Chondrocyte (in vitro differentiated cells): ENCODE measurements around the gene TMEM184C. TPM values are rescaled to one million over a fixed set of nuclear protein-coding genes. Genes with fewer than 3 reads are reported as not detected.

Experiments used
- DNase-seq: peaks from one replicate; pipeline ENCODE4 v3.0.0; 2021; ENCODE audit warnings: mixed read lengths, low spot score
- H3K27ac Mint-ChIP-seq: one replicate; pipeline ENCODE4 v1.8.0; 2021; ENCODE audit warnings: mild to moderate bottlenecking, moderate library complexity, mixed read lengths; ENCODE audit not compliant: unreplicated experiment
- H3K27me3 Mint-ChIP-seq: 2 replicates; pipeline ENCODE4 v1.8.0; 2021; ENCODE audit warnings: low read depth, mixed read lengths
- H3K36me3 Mint-ChIP-seq: 2 replicates; pipeline ENCODE4 v1.8.0; 2021; ENCODE audit warnings: low read depth, mixed read lengths
- H3K4me1 Mint-ChIP-seq: 2 replicates; pipeline ENCODE4 v1.8.0; 2021; ENCODE audit warnings: low read depth, mild to moderate bottlenecking, mixed read lengths
- H3K4me3 Mint-ChIP-seq: one replicate; pipeline ENCODE4 v1.8.0; 2021; ENCODE audit warnings: mild to moderate bottlenecking, moderate library complexity, mixed read lengths; ENCODE audit not compliant: unreplicated experiment
- H3K9me3 Mint-ChIP-seq: 2 replicates; pipeline ENCODE4 v1.8.0; 2021; ENCODE audit warnings: low read depth, mixed read lengths
- total RNA-seq: library from RNA; stranded (reverse); gene quantifications from 3 replicates; pipeline ENCODE4 v1.2.1, GENCODE V29; 2021
- TF ChIP-seq, protein P1 (sequence below): fragments of 200-600 bp; sonication (generic); IDR thresholded peaks from 2 replicates; pipeline ENCODE4 v1.5.0; 2021; ENCODE audit warnings: antibody characterized with exemption, mild to moderate bottlenecking, moderate library complexity

Gene TMEM184C
- total RNA-seq, 1 donor from 2014 or later, result 35.3 TPM

- TF ChIP-seq, protein P1, sequence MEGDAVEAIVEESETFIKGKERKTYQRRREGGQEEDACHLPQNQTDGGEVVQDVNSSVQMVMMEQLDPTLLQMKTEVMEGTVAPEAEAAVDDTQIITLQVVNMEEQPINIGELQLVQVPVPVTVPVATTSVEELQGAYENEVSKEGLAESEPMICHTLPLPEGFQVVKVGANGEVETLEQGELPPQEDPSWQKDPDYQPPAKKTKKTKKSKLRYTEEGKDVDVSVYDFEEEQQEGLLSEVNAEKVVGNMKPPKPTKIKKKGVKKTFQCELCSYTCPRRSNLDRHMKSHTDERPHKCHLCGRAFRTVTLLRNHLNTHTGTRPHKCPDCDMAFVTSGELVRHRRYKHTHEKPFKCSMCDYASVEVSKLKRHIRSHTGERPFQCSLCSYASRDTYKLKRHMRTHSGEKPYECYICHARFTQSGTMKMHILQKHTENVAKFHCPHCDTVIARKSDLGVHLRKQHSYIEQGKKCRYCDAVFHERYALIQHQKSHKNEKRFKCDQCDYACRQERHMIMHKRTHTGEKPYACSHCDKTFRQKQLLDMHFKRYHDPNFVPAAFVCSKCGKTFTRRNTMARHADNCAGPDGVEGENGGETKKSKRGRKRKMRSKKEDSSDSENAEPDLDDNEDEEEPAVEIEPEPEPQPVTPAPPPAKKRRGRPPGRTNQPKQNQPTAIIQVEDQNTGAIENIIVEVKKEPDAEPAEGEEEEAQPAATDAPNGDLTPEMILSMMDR, result no peak
- peak overlapping the region; percentile 15 for H3K4me3 Mint-ChIP-seq
- H3K27ac Mint-ChIP-seq, result peak overlapping the region; percentile 9
Measured at GRCh38 chr4:147578593-147578992, 38.6 kb upstream of the TMEM184C start.

GRCh38 chr4:147580396-147580795 is 36.8 kb upstream of the TMEM184C start:
- TF ChIP-seq, protein P1, result no peak
- no peak for DNase-seq
- peaks cover 1% of the 10 kb centered on the region for H3K36me3 Mint-ChIP-seq
- H3K27ac Mint-ChIP-seq, result no peak overlapping the region
- H3K4me1 Mint-ChIP-seq, result peaks cover 48% of the 10 kb centered on the region
- H3K27me3 Mint-ChIP-seq, result no peaks in the 10 kb centered on the region
- no peak overlapping the region for H3K4me3 Mint-ChIP-seq
- H3K9me3 Mint-ChIP-seq, result peaks cover 4% of the 10 kb centered on the region

More at GRCh38 chr4:147578593-147578992, 38.6 kb upstream of the TMEM184C start:
- DNase-seq, result no peak
- no peaks in the 10 kb centered on the region for H3K27me3 Mint-ChIP-seq
- peaks cover 1% of the 10 kb centered on the region for H3K36me3 Mint-ChIP-seq
- peaks cover 42% of the 10 kb centered on the region for H3K4me1 Mint-ChIP-seq
- H3K9me3 Mint-ChIP-seq, result no peaks in the 10 kb centered on the region

DNA sequence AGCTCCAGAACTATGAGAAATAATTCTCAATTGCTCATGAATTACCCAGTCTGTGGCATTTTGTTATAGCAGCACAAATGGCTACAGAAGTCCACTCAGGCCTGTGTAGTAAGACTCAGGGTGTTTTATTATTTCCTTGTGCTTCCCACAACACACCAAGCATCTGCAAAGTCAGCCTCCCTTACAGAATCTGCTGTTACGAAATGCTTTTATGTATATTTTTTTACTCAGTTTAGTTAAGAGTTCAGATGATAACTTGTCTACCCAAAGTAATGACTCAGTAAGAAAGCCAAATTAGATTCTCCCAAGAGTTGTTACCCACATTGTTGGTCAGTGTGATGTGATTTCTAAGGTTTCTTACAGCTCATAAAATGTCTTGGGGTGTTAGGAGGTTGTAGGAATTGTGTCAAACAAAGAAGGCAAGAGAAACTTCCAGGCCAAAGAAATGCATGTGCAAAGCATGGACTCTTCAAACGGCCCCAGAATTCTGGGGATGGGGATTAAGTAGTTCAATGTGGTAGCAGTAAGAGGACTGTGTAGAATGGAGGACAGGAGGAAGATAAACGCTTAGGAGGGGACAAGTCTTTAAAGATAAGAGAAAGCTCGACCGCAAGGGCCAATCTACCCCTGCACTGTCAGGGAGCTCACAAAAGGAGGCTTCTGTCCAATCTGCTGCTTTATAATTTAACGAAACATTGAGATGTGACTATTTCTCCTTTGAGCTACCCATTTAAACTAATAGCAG is 35.4 kb upstream of the TMEM184C start:
- H3K4me3 Mint-ChIP-seq, result no peak overlapping the region
- H3K4me1 Mint-ChIP-seq, result peaks cover 51% of the 10 kb centered on the region
- DNase-seq, result no peak
- H3K27ac Mint-ChIP-seq, result peak overlapping the region; percentile 29
- peaks cover 4% of the 10 kb centered on the region for H3K9me3 Mint-ChIP-seq
- no peaks in the 10 kb centered on the region for H3K27me3 Mint-ChIP-seq
- TF ChIP-seq, protein P1, result no peak
- no peaks in the 10 kb centered on the region for H3K36me3 Mint-ChIP-seq

DNA sequence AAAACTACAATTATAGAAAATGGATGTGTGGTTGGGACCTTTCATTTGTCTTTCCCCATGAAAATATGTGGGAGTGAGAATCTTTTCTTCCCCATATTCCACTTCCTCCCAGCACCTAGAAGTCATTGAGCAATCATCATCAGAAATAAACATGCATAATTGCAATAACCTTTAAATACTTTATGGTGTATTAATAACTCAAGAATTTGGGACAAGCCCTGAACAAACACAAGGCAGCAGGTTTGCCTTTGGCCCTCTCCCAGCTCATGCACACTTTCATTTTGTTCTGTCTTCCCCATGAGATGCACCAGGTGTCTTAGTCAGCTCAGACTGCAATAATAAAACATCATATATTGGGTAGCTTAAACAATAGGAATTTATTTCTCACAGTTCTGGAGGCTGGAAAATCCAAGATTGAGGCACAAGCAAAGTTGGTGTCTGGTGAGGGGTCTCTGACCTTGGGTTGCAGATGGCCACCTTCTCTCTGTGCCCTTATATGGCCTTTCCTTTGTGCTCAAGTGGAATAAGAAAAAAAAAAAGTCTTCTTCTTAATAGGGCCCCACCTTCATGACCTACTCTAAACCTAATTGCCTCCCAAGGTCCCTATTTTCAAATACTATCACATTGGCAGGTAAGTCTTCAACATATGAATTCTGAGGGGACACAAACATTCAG is 34.7 kb upstream of the TMEM184C start:
- peaks cover 4% of the 10 kb centered on the region for H3K9me3 Mint-ChIP-seq
- no peak for DNase-seq
- TF ChIP-seq, protein P1, result no peak
- H3K27ac Mint-ChIP-seq, result peak overlapping the region; percentile 8
- no peak overlapping the region for H3K4me3 Mint-ChIP-seq
- H3K4me1 Mint-ChIP-seq, result peaks cover 54% of the 10 kb centered on the region
- no peaks in the 10 kb centered on the region for H3K27me3 Mint-ChIP-seq
- no peaks in the 10 kb centered on the region for H3K36me3 Mint-ChIP-seq

GRCh38 chr4:147583876-147584275 is 33.3 kb upstream of the TMEM184C start:
- no peak for DNase-seq
- Mint-ChIP-seq H3K27ac (peak overlapping the region; percentile 10), H3K9me3 (peaks cover 4% of the 10 kb centered on the region), H3K27me3 (no peaks in the 10 kb centered on the region), H3K4me1 (peaks cover 51% of the 10 kb centered on the region), H3K4me3 (no peak overlapping the region), H3K36me3 (no peaks in the 10 kb centered on the region)
- TF ChIP-seq, protein P1, result no peak
